Neural cell (in vitro differentiated cells): ENCODE data around the gene EVPLL. TPM values are rescaled to one million over a fixed set of nuclear protein-coding genes. Genes with fewer than 3 reads are reported as not detected.
A peak's percentile ranks its signal among the peaks of the same experiment; 100 is the strongest.

Experiments used
- H2AFZ ChIP-seq: fragments of 200-600, 300-800 bp; sonication (generic), shearing (Covaris generic); 2 replicates; pipeline ENCODE4 v1.6.0; 2014; ENCODE audit warnings: low read depth, mild to moderate bottlenecking, antibody characterized with exemption, low read length, moderate library complexity
- H3F3A ChIP-seq: fragments of 200-600 bp; shearing (Covaris generic); 2 replicates; pipeline ENCODE4 v1.6.1; 2016; ENCODE audit warnings: mild to moderate bottlenecking, moderate library complexity, mixed read lengths, antibody characterized with exemption, low read length; ENCODE audit not compliant: insufficient read depth, poor library complexity, severe bottlenecking
- H3K27ac ChIP-seq: fragments of 200-600, 300-800 bp; sonication (generic), shearing (Covaris generic); 2 replicates; pipeline ENCODE4 v1.5.1; 2014; ENCODE audit warnings: mild to moderate bottlenecking, low read length, moderate library complexity
- H3K27me3 ChIP-seq: fragments of 300-800, 200-600 bp; sonication (generic), shearing (Covaris generic); 2 replicates; pipeline ENCODE4 v1.6.0; 2014; ENCODE audit warnings: mild to moderate bottlenecking, low read depth, low read length, moderate library complexity; ENCODE audit not compliant: insufficient read depth
- H3K36me3 ChIP-seq: fragments of 300-800, 200-600 bp; sonication (generic), shearing (Covaris generic); 2 replicates; pipeline ENCODE4 v1.5.1; 2014; ENCODE audit warnings: mild to moderate bottlenecking, antibody characterized with exemption, low read length, moderate library complexity; ENCODE audit not compliant: insufficient read depth
- H3K4me2 ChIP-seq: fragments of 300-800, 200-600 bp; sonication (generic), shearing (Covaris generic); 2 replicates; pipeline ENCODE4 v1.6.0; 2014; ENCODE audit warnings: mild to moderate bottlenecking, low read length
- H3K4me3 ChIP-seq: fragments of 300-800, 200-600 bp; sonication (generic), shearing (Covaris generic); 2 replicates; pipeline ENCODE4 v1.5.1; 2014; ENCODE audit warnings: mild to moderate bottlenecking, low read length, moderate library complexity
- H3K79me2 ChIP-seq: fragments of 200-600 bp; shearing (Covaris generic); replicated peaks from 2 replicates; pipeline ENCODE4 v1.6.0; 2014; ENCODE audit warnings: mild to moderate bottlenecking, low read length, moderate library complexity; ENCODE audit not compliant: insufficient read depth
- H3K9ac ChIP-seq: fragments of 300-800, 200-600 bp; sonication (generic), shearing (Covaris generic); 2 replicates; pipeline ENCODE4 v1.6.1; 2016; ENCODE audit warnings: mild to moderate bottlenecking, low read length, mixed read lengths
- H3K9me2 ChIP-seq: fragments of 200-600 bp; shearing (Covaris generic); 2 replicates; pipeline ENCODE4 v1.6.1; 2016; ENCODE audit warnings: mild to moderate bottlenecking, low read length, mixed read lengths; ENCODE audit not compliant: insufficient read depth
- H3K9me3 ChIP-seq: fragments of 200-600, 300-800 bp; sonication (generic), shearing (Covaris generic); 2 replicates; pipeline ENCODE4 v1.6.1; 2016; ENCODE audit warnings: mild to moderate bottlenecking, mixed run types, low read length, moderate library complexity, mixed read lengths
- H4K20me1 ChIP-seq: fragments of 200-600 bp; shearing (Covaris generic); 2 replicates; pipeline ENCODE4 v1.6.1; 2016; ENCODE audit warnings: mild to moderate bottlenecking, mixed run types; ENCODE audit not compliant: insufficient read depth
- EP300 ChIP-seq: fragments of 450-650 bp; conservative IDR thresholded peaks from 2 replicates; pipeline ENCODE4 v1.6.1; 2014; ENCODE audit warnings: antibody characterized with exemption, mild to moderate bottlenecking, moderate library complexity; ENCODE audit not compliant: poor library complexity, severe bottlenecking
- EZH2 ChIP-seq: fragments of 200-600, 300-800 bp; shearing (Covaris generic), sonication (generic); IDR thresholded peaks from 2 replicates; pipeline ENCODE4 v1.6.1; 2014; ENCODE audit warnings: antibody characterized with exemption, low read length, borderline replicate concordance, mild to moderate bottlenecking; ENCODE audit not compliant: insufficient read depth, poor library complexity, severe bottlenecking
- MXI1 ChIP-seq: fragments of 450-650 bp; conservative IDR thresholded peaks from 2 replicates; pipeline ENCODE4 v1.6.1; 2014; ENCODE audit warnings: antibody characterized with exemption, mild to moderate bottlenecking; ENCODE audit not compliant: poor library complexity, severe bottlenecking
- POLR2AphosphoS5 ChIP-seq: IDR thresholded peaks from 2 replicates; pipeline ENCODE4 v1.6.1; 2012
- RAD21 ChIP-seq: fragments of 450-650 bp; conservative IDR thresholded peaks from 2 replicates; pipeline ENCODE4 v1.6.1; 2014; ENCODE audit warnings: antibody characterized with exemption, mild to moderate bottlenecking, moderate library complexity
- SMC3 ChIP-seq: fragments of 450-650 bp; conservative IDR thresholded peaks from 2 replicates; pipeline ENCODE4 v1.6.1; 2014; ENCODE audit warnings: antibody characterized with exemption, mild to moderate bottlenecking, moderate library complexity; ENCODE audit not compliant: poor library complexity
- TAF1 ChIP-seq: IDR thresholded peaks from 2 replicates; pipeline ENCODE4 v1.6.1; 2012; ENCODE audit warnings: low read depth
- polyA plus RNA-seq: library from polyadenylated mRNA; depleted of rRNA; stranded (reverse); fragments of >200 nt; gene quantifications from 2 replicates; pipeline ENCODE4 v1.2.3, GENCODE V29; 2014
- TF ChIP-seq, protein P1 (sequence below): IDR thresholded peaks from 2 replicates; pipeline ENCODE4 v1.6.1; 2012; ENCODE audit warnings: borderline replicate concordance
- TF ChIP-seq, protein P2 (sequence below): fragments of 450-650 bp; IDR thresholded peaks from 2 replicates; pipeline ENCODE4 v1.5.1; 2014; ENCODE audit warnings: antibody characterized with exemption, mild to moderate bottlenecking, moderate library complexity; ENCODE audit not compliant: poor library complexity, severe bottlenecking

Gene EVPLL
- polyA plus RNA-seq, 1 donor from 2014 or later: not detected

GRCh38 chr17:18363101-18364049 lies 14.2 kb upstream of the EVPLL start, which contains the start of gene SHMT1:
SHMT1 (minus strand) TSS chr17:18363550; CDS start chr17:18355981, 7,569 bp downstream.
- H3K36me3 ChIP-seq: no peaks in the 10 kb centered on the region
- H3K9ac ChIP-seq: peak within 1 kb of the TSS; percentile 62
- H3K4me3 ChIP-seq: peak within 1 kb of the TSS; percentile 96
- no peaks in the 10 kb centered on the region for H3K79me2 ChIP-seq
- H3K9me2 ChIP-seq: no peaks in the 10 kb centered on the region
- H3K27ac ChIP-seq: no peak within 1 kb of the TSS
- TF ChIP-seq MXI1 (peak; percentile 81), POLR2AphosphoS5 (peak; percentile 41), EP300 (peak; percentile 37), SMC3 (peak; percentile 55), EZH2 (no peak), TAF1 (no peak), RAD21 (peak; percentile 63)
- TF ChIP-seq, protein P1, sequence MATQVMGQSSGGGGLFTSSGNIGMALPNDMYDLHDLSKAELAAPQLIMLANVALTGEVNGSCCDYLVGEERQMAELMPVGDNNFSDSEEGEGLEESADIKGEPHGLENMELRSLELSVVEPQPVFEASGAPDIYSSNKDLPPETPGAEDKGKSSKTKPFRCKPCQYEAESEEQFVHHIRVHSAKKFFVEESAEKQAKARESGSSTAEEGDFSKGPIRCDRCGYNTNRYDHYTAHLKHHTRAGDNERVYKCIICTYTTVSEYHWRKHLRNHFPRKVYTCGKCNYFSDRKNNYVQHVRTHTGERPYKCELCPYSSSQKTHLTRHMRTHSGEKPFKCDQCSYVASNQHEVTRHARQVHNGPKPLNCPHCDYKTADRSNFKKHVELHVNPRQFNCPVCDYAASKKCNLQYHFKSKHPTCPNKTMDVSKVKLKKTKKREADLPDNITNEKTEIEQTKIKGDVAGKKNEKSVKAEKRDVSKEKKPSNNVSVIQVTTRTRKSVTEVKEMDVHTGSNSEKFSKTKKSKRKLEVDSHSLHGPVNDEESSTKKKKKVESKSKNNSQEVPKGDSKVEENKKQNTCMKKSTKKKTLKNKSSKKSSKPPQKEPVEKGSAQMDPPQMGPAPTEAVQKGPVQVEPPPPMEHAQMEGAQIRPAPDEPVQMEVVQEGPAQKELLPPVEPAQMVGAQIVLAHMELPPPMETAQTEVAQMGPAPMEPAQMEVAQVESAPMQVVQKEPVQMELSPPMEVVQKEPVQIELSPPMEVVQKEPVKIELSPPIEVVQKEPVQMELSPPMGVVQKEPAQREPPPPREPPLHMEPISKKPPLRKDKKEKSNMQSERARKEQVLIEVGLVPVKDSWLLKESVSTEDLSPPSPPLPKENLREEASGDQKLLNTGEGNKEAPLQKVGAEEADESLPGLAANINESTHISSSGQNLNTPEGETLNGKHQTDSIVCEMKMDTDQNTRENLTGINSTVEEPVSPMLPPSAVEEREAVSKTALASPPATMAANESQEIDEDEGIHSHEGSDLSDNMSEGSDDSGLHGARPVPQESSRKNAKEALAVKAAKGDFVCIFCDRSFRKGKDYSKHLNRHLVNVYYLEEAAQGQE: peak; percentile 10
- TF ChIP-seq, protein P2, sequence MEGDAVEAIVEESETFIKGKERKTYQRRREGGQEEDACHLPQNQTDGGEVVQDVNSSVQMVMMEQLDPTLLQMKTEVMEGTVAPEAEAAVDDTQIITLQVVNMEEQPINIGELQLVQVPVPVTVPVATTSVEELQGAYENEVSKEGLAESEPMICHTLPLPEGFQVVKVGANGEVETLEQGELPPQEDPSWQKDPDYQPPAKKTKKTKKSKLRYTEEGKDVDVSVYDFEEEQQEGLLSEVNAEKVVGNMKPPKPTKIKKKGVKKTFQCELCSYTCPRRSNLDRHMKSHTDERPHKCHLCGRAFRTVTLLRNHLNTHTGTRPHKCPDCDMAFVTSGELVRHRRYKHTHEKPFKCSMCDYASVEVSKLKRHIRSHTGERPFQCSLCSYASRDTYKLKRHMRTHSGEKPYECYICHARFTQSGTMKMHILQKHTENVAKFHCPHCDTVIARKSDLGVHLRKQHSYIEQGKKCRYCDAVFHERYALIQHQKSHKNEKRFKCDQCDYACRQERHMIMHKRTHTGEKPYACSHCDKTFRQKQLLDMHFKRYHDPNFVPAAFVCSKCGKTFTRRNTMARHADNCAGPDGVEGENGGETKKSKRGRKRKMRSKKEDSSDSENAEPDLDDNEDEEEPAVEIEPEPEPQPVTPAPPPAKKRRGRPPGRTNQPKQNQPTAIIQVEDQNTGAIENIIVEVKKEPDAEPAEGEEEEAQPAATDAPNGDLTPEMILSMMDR: no peak
- H4K20me1 ChIP-seq: no peaks in the 10 kb centered on the region
- H3F3A ChIP-seq: no peaks in the 10 kb centered on the region
- H3K27me3 ChIP-seq: no peaks in the 10 kb centered on the region
- H3K4me2 ChIP-seq: peak within 1 kb of the TSS; percentile 65
- H3K9me3 ChIP-seq: no peaks in the 10 kb centered on the region
- peak within 1 kb of the TSS; percentile 85 for H2AFZ ChIP-seq

GRCh38 chr17:18364166-18364565 lies 13.4 kb upstream of the EVPLL start:
- H3K4me2 ChIP-seq: no peak overlapping the region
- H3K36me3 ChIP-seq: no peaks in the 10 kb centered on the region
- H2AFZ ChIP-seq: no peak overlapping the region
- H3K27ac ChIP-seq: no peak overlapping the region
- no peak overlapping the region for H3K9ac ChIP-seq
- H3F3A ChIP-seq: no peaks in the 10 kb centered on the region
- no peaks in the 10 kb centered on the region for H3K9me2 ChIP-seq
- H4K20me1 ChIP-seq: no peaks in the 10 kb centered on the region
- no peaks in the 10 kb centered on the region for H3K27me3 ChIP-seq
- H3K9me3 ChIP-seq: no peaks in the 10 kb centered on the region
- no peaks in the 10 kb centered on the region for H3K79me2 ChIP-seq
- TF ChIP-seq SMC3 (no peak), POLR2AphosphoS5 (no peak), EZH2 (no peak), RAD21 (no peak), TAF1 (no peak), EP300 (no peak), MXI1 (no peak)
- TF ChIP-seq, protein P1: no peak
- TF ChIP-seq, protein P2: no peak
- H3K4me3 ChIP-seq: no peak overlapping the region
